Measurements from ENCODE around the gene FAM83F.

DNA sequence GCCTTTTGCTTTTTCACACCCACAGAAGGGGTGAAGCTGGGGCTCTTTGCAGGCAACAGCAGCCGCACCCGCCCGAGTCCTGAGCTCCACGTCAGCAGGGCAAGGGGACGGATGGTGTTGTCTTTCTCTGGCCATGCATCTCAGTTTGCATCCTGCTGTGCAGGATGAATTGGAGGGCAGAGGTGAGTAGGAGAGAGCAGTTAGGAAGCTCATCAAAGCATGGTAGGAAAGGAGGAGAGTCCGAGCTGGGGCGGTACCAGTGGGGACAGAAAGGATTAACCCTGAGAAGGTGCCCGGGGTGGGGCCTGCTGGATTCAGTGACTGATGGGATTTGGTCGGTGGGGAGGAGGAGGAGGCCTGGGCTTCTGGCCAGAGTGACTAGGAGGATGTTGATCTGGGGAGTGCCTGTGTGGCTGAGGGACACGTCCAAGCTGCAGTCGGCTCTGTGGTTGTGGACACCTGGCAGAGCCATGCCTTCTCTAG is 14.6 kb downstream of the FAM83F start:
- TF ChIP-seq, protein P1, sequence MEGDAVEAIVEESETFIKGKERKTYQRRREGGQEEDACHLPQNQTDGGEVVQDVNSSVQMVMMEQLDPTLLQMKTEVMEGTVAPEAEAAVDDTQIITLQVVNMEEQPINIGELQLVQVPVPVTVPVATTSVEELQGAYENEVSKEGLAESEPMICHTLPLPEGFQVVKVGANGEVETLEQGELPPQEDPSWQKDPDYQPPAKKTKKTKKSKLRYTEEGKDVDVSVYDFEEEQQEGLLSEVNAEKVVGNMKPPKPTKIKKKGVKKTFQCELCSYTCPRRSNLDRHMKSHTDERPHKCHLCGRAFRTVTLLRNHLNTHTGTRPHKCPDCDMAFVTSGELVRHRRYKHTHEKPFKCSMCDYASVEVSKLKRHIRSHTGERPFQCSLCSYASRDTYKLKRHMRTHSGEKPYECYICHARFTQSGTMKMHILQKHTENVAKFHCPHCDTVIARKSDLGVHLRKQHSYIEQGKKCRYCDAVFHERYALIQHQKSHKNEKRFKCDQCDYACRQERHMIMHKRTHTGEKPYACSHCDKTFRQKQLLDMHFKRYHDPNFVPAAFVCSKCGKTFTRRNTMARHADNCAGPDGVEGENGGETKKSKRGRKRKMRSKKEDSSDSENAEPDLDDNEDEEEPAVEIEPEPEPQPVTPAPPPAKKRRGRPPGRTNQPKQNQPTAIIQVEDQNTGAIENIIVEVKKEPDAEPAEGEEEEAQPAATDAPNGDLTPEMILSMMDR (optimal IDR thresholded peaks at IDR 0.05 in 1 of 3, IDR thresholded peaks at IDR 0.05 in 1 of 3, conservative IDR thresholded peaks at IDR 0.05 in 1 of 3; ENCODE audit: extremely low read depth in 1 of 3, insufficient read depth in 2 of 3, low read length in 3 of 3), result no peak
- TF ChIP-seq EZH2 (IDR thresholded peaks at IDR 0.05; ENCODE audit: low read length), result no peak
